SK-N-SH (cell line): Measurements from ENCODE around the gene NPAT. TPM values are rescaled to one million over a fixed set of nuclear protein-coding genes. Genes with fewer than 3 reads are reported as not detected.

ENCODE experiments used
- CTCF ChIA-PET: fragments of 300-600, 350-600 bp; formaldehyde crosslinking; extraction: SDS; loops from one replicate; lab custom pipeline; 2021; lab: Yijun Ruan, JAX
- POLR2A ChIA-PET: fragments of 350-600 bp; sonication (Branson Sonifier 250); formaldehyde crosslinking; extraction: SDS; loops from one replicate; lab custom pipeline; 2020; ENCODE audit warnings: antibody characterized with exemption, inconsistent platforms; lab: Yijun Ruan, JAX
- DNase-seq: peaks from one replicate; pipeline ENCODE4 v3.0.0; 2012
- H2AFZ ChIP-seq: fragments of 200-600 bp; sonication (generic); 2 replicates; pipeline ENCODE4 v1.8.1; 2016; ENCODE audit warnings: antibody characterized with exemption, mild to moderate bottlenecking, low read depth
- H3F3A ChIP-seq: fragments of 200-600 bp; sonication (generic); replicated peaks from 2 replicates; pipeline ENCODE3; 2016; ENCODE audit warnings: antibody characterized with exemption, mild to moderate bottlenecking; ENCODE audit not compliant: insufficient read depth
- H3K27ac ChIP-seq, 2 experiments: fragments of 200-500 bp in 1 of 2; fragments of 200-600 bp in 1 of 2; sonication (Bioruptor generic) in 1 of 2; sonication (generic), shearing (Covaris generic) in 1 of 2; 2 replicates each; pipeline versions ENCODE4 v1.5.1 to v1.6.1; 2014 to 2016; ENCODE audit warnings: low read depth in 2 of 2, inconsistent platforms in 1 of 2, low read length in 1 of 2, mild to moderate bottlenecking in 1 of 2, mixed read lengths in 1 of 2
- H3K27me3 ChIP-seq: fragments of 200-600 bp; sonication (generic), shearing (Covaris generic); 2 replicates; pipeline ENCODE4 v1.6.1; 2016; ENCODE audit warnings: mixed run types; ENCODE audit not compliant: insufficient read depth
- H3K36me3 ChIP-seq, 2 experiments: fragments of 200-500 bp in 1 of 2; fragments of 200-600 bp in 1 of 2; sonication (Bioruptor generic) in 1 of 2; sonication (generic) in 1 of 2; replicated peaks in 1 of 2; 2 replicates each; pipeline versions ENCODE3 to v1.5.1; 2014 to 2016; ENCODE audit warnings: low read length in 1 of 2, mild to moderate bottlenecking in 1 of 2; ENCODE audit not compliant: insufficient read depth in 2 of 2, control insufficient read depth in 1 of 2
- H3K4me1 ChIP-seq, 2 experiments: fragments of 200-500 bp in 1 of 2; fragments of 200-600 bp in 1 of 2; sonication (Bioruptor generic) in 1 of 2; sonication (generic), shearing (Covaris generic) in 1 of 2; 2 replicates each; pipeline versions ENCODE4 v1.5.1 to v1.6.1; 2014 to 2016; ENCODE audit warnings: low read depth in 1 of 2, low read length in 1 of 2, mixed run types in 1 of 2; ENCODE audit not compliant: insufficient read depth in 2 of 2, control insufficient read depth in 1 of 2
- H3K4me2 ChIP-seq: fragments of 200-600 bp; sonication (generic), shearing (Covaris generic); 2 replicates; pipeline ENCODE4 v1.6.1; 2017; ENCODE audit warnings: mixed run types
- H3K4me3 ChIP-seq, 2 experiments: fragments of 200-500 bp in 1 of 2; fragments of 200-600 bp in 1 of 2; sonication (Bioruptor generic) in 1 of 2; sonication (generic), shearing (Covaris generic) in 1 of 2; 2 replicates each; pipeline versions ENCODE4 v1.5.1 to v1.8.1; 2014 to 2016; ENCODE audit warnings: low read depth in 2 of 2, inconsistent platforms in 1 of 2, low read length in 1 of 2, mild to moderate bottlenecking in 1 of 2, mixed read lengths in 1 of 2, moderate library complexity in 1 of 2
- H3K79me2 ChIP-seq: fragments of 200-600 bp; sonication (generic); 2 replicates; pipeline ENCODE4 v1.8.1; 2017; ENCODE audit warnings: mild to moderate bottlenecking; ENCODE audit not compliant: insufficient read depth
- H3K9ac ChIP-seq: fragments of 200-600 bp; sonication (generic); 2 replicates; pipeline ENCODE4 v1.6.1; 2017; ENCODE audit warnings: mixed run types
- H3K9me2 ChIP-seq: fragments of 200-600 bp; sonication (generic); 2 replicates; pipeline ENCODE4 v1.6.1; 2017; ENCODE audit warnings: mixed run types
- H3K9me3 ChIP-seq: fragments of 200-600 bp; sonication (generic); 2 replicates; pipeline ENCODE4 v1.6.1; 2017; ENCODE audit warnings: mixed run types, mild to moderate bottlenecking, moderate library complexity
- H4K20me1 ChIP-seq: fragments of 200-600 bp; sonication (generic); 2 replicates; pipeline ENCODE4 v1.6.1; 2017; ENCODE audit warnings: mild to moderate bottlenecking, mixed run types; ENCODE audit not compliant: insufficient read depth
- EP300 ChIP-seq, 2 experiments: IDR thresholded peaks; 2 replicates each; pipeline versions ENCODE4 v1.4.0 to v1.6.1; 2012; ENCODE audit warnings: borderline replicate concordance in 1 of 2, low read depth in 1 of 2, low read length in 1 of 2
- EZH2phosphoT487 ChIP-seq: fragments of 200-600 bp; sonication (generic); IDR thresholded peaks from 2 replicates; pipeline ENCODE4 v1.6.1; 2017; ENCODE audit warnings: low read depth, mixed run types, mild to moderate bottlenecking, antibody characterized with exemption, moderate library complexity, borderline replicate concordance
- FOSL2 ChIP-seq: IDR thresholded peaks from 2 replicates; pipeline ENCODE4 v1.4.0; 2012; ENCODE audit warnings: low read depth, mild to moderate bottlenecking, moderate library complexity, borderline replicate concordance
- FOXJ3 ChIP-seq: sonication (generic); formaldehyde crosslinking; IDR thresholded peaks from 2 replicates; pipeline ENCODE4 v1.5.1; 2020; ENCODE audit warnings: mild to moderate bottlenecking, missing genetic modification reagents
- GABPA ChIP-seq: IDR thresholded peaks from 2 replicates; pipeline ENCODE4 v1.4.0; 2012; ENCODE audit warnings: low read depth, mild to moderate bottlenecking
- JUND ChIP-seq: IDR thresholded peaks from 2 replicates; pipeline ENCODE4 v1.4.0; 2012
- MAX ChIP-seq: IDR thresholded peaks from 2 replicates; pipeline ENCODE4 v1.4.0; 2012; ENCODE audit warnings: low read depth
- NFIC ChIP-seq: IDR thresholded peaks from 2 replicates; pipeline ENCODE4 v1.4.0; 2012; ENCODE audit warnings: borderline replicate concordance
- NRF1 ChIP-seq: IDR thresholded peaks from 2 replicates; pipeline ENCODE4 v1.6.1; 2012; ENCODE audit warnings: low read depth, mild to moderate bottlenecking, low read length
- RCOR1 ChIP-seq: fragments of 150-350 bp; IDR thresholded peaks from 2 replicates; pipeline ENCODE4 v1.6.1; 2017; ENCODE audit warnings: antibody characterized with exemption, low read length
- RFX5 ChIP-seq: IDR thresholded peaks from 2 replicates; pipeline ENCODE4 v1.6.1; 2012; ENCODE audit warnings: mild to moderate bottlenecking, improper control_type of control experiment, low read length
- SIN3A ChIP-seq: IDR thresholded peaks from 2 replicates; pipeline ENCODE4 v1.6.1; 2012; ENCODE audit warnings: low read depth, mild to moderate bottlenecking, low read length, moderate library complexity, borderline replicate concordance
- TCF12 ChIP-seq: IDR thresholded peaks from 2 replicates; pipeline ENCODE4 v1.4.0; 2012
- YY1 ChIP-seq: IDR thresholded peaks from 2 replicates; pipeline ENCODE4 v1.4.0; 2012; ENCODE audit warnings: low read depth, mild to moderate bottlenecking
- ZBTB33 ChIP-seq: IDR thresholded peaks from 2 replicates; pipeline ENCODE4 v1.4.0; 2012; ENCODE audit warnings: low read depth, borderline replicate concordance
- WGBS: methylation state at CpG from one replicate; pipeline ENCODE4 v1.1.6; 2017; ENCODE audit warnings: low lambda C conversion rate; 5-methylcytosine and 5-hydroxymethylcytosine counted together
- polyA plus RNA-seq, 3 experiments: library from polyadenylated mRNA; depleted of rRNA; stranded (reverse); fragments of >200 nt; gene quantifications; 2 replicates each; pipeline ENCODE4 v1.2.3, GENCODE V29; 2012
- TF ChIP-seq, protein P1 (sequence below): fragments of 150-350 bp; IDR thresholded peaks from 2 replicates; pipeline ENCODE4 v1.6.1; 2016; ENCODE audit warnings: mild to moderate bottlenecking, low read depth, low read length
- TF ChIP-seq, protein P2 (sequence below): IDR thresholded peaks from 2 replicates; pipeline ENCODE4 v1.6.1; 2012; ENCODE audit warnings: mild to moderate bottlenecking, low read depth, low read length, moderate library complexity

NPAT gene
- polyA plus RNA-seq, 1 of the 3 experiments (the other 2 are of a cell fraction) = 2.1 TPM

DNA sequence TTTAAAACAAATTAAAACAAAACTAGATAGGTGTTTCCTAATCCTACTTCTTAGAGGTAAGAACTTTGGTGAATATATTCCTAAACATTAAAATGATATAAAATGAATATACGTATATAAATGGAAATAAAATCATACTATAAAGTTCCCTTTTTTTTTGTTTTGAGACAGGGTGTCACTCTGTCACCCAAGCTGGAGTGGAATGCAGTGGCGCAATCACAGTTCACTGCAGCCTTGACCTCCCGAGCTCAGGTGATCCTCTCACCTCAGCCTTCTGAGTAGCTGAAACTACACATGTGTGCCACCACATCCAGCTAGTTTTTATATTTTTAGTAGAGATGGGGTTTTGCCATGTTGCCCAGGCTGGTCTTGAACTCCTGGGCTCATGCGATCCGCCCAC lies 44.9 kb downstream of the NPAT start:
- Histone ChIP-seq H3K36me3 (peaks cover 39 to 42% of the 10 kb centered on the region in 2 experiments), H3F3A (no peaks in the 10 kb centered on the region), H4K20me1 (no peaks in the 10 kb centered on the region), H3K79me2 (no peaks in the 10 kb centered on the region), H3K9me2 (no peaks in the 10 kb centered on the region), H3K4me3 (no peak overlapping the region), H3K27me3 (no peaks in the 10 kb centered on the region), H3K4me1 (no peaks in the 10 kb centered on the region), H3K4me2 (no peak overlapping the region), H3K9ac (no peak overlapping the region), H2AFZ (no peak overlapping the region), H3K9me3 (no peaks in the 10 kb centered on the region), H3K27ac (no peak overlapping the region)
- 86% methylated on average over 5 of the region's 5 CpGs for WGBS
- DNase-seq = no peak
- TF ChIP-seq FOSL2 (no peak), RFX5 (no peak), YY1 (no peak), NRF1 (no peak), NFIC (no peak), EZH2phosphoT487 (no peak), GABPA (no peak), JUND (no peak)
- TF ChIP-seq, protein P1, sequence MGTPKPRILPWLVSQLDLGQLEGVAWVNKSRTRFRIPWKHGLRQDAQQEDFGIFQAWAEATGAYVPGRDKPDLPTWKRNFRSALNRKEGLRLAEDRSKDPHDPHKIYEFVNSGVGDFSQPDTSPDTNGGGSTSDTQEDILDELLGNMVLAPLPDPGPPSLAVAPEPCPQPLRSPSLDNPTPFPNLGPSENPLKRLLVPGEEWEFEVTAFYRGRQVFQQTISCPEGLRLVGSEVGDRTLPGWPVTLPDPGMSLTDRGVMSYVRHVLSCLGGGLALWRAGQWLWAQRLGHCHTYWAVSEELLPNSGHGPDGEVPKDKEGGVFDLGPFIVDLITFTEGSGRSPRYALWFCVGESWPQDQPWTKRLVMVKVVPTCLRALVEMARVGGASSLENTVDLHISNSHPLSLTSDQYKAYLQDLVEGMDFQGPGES = no peak
- CTCF ChIA-PET = no interaction called here
- POLR2A ChIA-PET = no interaction called here

DNA sequence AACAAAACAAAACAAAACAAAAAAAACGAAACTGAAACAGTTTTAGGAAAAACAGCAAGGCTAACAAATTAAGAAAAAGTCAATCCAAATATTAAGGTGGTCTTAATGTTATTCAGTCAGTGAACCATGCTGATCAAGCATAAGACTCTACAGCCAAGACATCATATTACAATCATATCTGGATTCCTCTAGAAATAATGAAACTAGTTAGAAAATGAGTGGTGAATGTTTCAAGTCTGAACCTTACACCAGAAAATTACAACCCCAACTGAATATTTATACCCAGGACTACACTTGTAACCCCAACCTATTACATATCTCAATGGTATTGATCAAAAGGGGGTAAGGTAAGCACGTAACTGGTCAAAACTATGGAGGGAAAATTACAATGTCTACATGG lies 52.3 kb downstream of the NPAT start:
- H3K9ac ChIP-seq = no peak overlapping the region
- no peaks in the 10 kb centered on the region for H3K9me2 ChIP-seq
- ChIA-PET POLR2A (no interaction called here), CTCF (no interaction called here)
- no peak for DNase-seq
- no peak overlapping the region for H2AFZ ChIP-seq
- no peaks in the 10 kb centered on the region for H4K20me1 ChIP-seq
- H3F3A ChIP-seq = no peaks in the 10 kb centered on the region
- peaks cover 63 to 66% of the 10 kb centered on the region in 2 experiments for H3K36me3 ChIP-seq
- H3K4me1 ChIP-seq = no peaks in the 10 kb centered on the region
- H3K27ac ChIP-seq = no peak overlapping the region
- H3K9me3 ChIP-seq = no peaks in the 10 kb centered on the region
- H3K4me3 ChIP-seq = no peak overlapping the region
- 76% methylated on average over 2 of the region's 2 CpGs for WGBS
- no peak overlapping the region for H3K4me2 ChIP-seq
- TF ChIP-seq NRF1 = no peak
- no peak for TF ChIP-seq RCOR1
- no peak for TF ChIP-seq FOXJ3 (CRISPR knock-in tag)
- no peaks in the 10 kb centered on the region for H3K27me3 ChIP-seq
- H3K79me2 ChIP-seq = no peaks in the 10 kb centered on the region

DNA sequence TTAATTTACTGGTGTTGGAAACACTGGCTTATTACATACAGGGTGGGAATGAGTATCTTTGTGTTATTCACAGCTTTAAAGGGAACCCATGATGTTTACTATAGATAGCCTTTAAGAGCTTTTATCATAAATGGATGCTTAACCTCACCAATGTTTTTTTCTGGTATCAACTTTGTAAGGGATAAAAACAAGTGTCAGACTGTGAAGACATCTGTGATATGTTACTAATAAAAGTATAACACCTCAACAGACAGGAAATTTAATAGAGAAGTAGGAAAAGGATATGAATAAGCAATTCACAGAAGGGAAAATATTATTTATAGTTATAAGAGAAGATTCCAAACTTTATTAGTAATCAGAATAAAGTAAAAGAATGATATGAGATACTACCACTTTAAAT lies 54.8 kb downstream of the NPAT start:
- H3K4me1 ChIP-seq = no peaks in the 10 kb centered on the region
- H3K9me3 ChIP-seq = no peaks in the 10 kb centered on the region
- H3K36me3 ChIP-seq = peaks cover 51 to 61% of the 10 kb centered on the region in 2 experiments
- H3K79me2 ChIP-seq = no peaks in the 10 kb centered on the region
- H2AFZ ChIP-seq = no peak overlapping the region
- H3K4me2 ChIP-seq = no peak overlapping the region
- no peak for DNase-seq
- H4K20me1 ChIP-seq = no peaks in the 10 kb centered on the region
- ChIA-PET CTCF (no interaction called here), POLR2A (no interaction called here)
- TF ChIP-seq, protein P2, sequence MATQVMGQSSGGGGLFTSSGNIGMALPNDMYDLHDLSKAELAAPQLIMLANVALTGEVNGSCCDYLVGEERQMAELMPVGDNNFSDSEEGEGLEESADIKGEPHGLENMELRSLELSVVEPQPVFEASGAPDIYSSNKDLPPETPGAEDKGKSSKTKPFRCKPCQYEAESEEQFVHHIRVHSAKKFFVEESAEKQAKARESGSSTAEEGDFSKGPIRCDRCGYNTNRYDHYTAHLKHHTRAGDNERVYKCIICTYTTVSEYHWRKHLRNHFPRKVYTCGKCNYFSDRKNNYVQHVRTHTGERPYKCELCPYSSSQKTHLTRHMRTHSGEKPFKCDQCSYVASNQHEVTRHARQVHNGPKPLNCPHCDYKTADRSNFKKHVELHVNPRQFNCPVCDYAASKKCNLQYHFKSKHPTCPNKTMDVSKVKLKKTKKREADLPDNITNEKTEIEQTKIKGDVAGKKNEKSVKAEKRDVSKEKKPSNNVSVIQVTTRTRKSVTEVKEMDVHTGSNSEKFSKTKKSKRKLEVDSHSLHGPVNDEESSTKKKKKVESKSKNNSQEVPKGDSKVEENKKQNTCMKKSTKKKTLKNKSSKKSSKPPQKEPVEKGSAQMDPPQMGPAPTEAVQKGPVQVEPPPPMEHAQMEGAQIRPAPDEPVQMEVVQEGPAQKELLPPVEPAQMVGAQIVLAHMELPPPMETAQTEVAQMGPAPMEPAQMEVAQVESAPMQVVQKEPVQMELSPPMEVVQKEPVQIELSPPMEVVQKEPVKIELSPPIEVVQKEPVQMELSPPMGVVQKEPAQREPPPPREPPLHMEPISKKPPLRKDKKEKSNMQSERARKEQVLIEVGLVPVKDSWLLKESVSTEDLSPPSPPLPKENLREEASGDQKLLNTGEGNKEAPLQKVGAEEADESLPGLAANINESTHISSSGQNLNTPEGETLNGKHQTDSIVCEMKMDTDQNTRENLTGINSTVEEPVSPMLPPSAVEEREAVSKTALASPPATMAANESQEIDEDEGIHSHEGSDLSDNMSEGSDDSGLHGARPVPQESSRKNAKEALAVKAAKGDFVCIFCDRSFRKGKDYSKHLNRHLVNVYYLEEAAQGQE = no peak
- TF ChIP-seq EZH2phosphoT487 = no peak
- TF ChIP-seq MAX = no peak
- no peak for TF ChIP-seq NRF1
- no peak for TF ChIP-seq SIN3A
- TF ChIP-seq TCF12 = no peak
- TF ChIP-seq EP300 (IDR thresholded peaks at IDR 0.05; ENCODE audit: borderline replicate concordance in 1 of 2, low read depth in 1 of 2, low read length in 1 of 2) = no peak
- TF ChIP-seq ZBTB33 = no peak
- H3F3A ChIP-seq = no peaks in the 10 kb centered on the region
- no peak overlapping the region for H3K27ac ChIP-seq
- H3K9me2 ChIP-seq = no peaks in the 10 kb centered on the region
- H3K4me3 ChIP-seq = no peak overlapping the region
- no peak overlapping the region for H3K9ac ChIP-seq
- H3K27me3 ChIP-seq = no peaks in the 10 kb centered on the region
